Erythroblast (primary cell): ENCODE data around the gene MC2R.

Experiments
- GATA1 ChIP-seq: IDR thresholded peaks from 2 replicates; pipeline ENCODE4 v1.6.1; 2011; ENCODE audit warnings: low read depth, mild to moderate bottlenecking, control low read depth, low read length, moderate library complexity
- POLR2A ChIP-seq: IDR thresholded peaks from 2 replicates; pipeline ENCODE4 v1.6.1; 2011; ENCODE audit warnings: mild to moderate bottlenecking, low read length

DNA sequence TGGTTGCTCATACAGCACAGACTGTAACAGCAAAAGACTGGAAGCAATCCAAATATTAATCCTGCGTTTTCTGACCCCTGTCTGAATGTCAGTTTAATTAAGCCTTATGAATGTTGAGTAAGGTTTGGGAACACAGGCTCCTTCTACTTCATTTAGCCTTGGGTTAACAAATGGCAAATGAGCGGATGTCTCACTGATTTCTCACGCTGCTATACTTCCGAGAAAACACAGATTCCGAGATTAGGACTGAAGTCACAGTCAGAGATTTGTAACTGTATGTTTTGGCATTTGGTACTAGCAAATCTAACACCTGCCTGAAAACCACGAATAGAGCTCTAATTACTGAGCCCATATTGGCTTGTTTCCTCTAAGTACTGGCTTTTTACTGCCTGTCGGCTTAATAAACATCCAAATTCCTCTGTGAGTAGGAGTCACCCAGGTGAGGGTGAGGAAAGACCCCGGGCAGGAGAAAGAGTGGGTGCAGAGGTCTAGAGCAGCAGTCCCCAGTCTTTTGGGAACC is 80.8 kb downstream of the MC2R start:
- TF ChIP-seq POLR2A (no peak), GATA1 (no peak)
